Skin epidermis (tissue), 12 donors: ENCODE results near the gene MAGI1.
A peak's percentile ranks its signal among the peaks of the same experiment; 100 is the strongest.
"Not testable (repeated sequence)": the region's sequence is repeated elsewhere in the genome, so short reads cannot be mapped to it uniquely, and the experiment has no call there.

Source experiments
- H3K27ac ChIP-seq, 21 experiments: fragments of 200-600 bp; sonication (generic) in 11 of 21; one replicate each; pipeline ENCODE4 v1.5.0; 2020; ENCODE audit warnings: mild to moderate bottlenecking in 3 of 21, inconsistent platforms in 2 of 21, moderate library complexity in 2 of 21
- H3K4me3 ChIP-seq, 7 experiments: fragments of 200-600 bp; sonication (generic) in 2 of 7; one replicate each; pipeline ENCODE4 v1.5.0; 2020; ENCODE audit warnings: inconsistent platforms in 2 of 7, mild to moderate bottlenecking in 2 of 7, moderate library complexity in 1 of 7

Gene MAGI1

GRCh38 chr3:65551945-65552344 is 486.8 kb downstream of the MAGI1 start:
- Histone ChIP-seq H3K4me3 (no peak overlapping the region), H3K27ac (peak overlapping the region in 2 of 21 experiments; percentile 30 to 35)

- Histone ChIP-seq H3K4me3 (no peak overlapping the region), H3K27ac (no peak overlapping the region)
Observed at GRCh38 chr3:65550137-65550536, 488.6 kb downstream of the MAGI1 start.

- H3K27ac ChIP-seq = peak overlapping the region in 1 of 21 experiments; percentile 28
Observed at GRCh38 chr3:65549626-65549959, 489.1 kb downstream of the MAGI1 start.

GRCh38 chr3:65548848-65549625 is 489.7 kb downstream of the MAGI1 start:
- H3K27ac ChIP-seq = peak overlapping the region in 1 of 21 experiments; percentile 28
- H3K4me3 ChIP-seq = peak overlapping the region; percentile 17 to 46 (median 25)

More at GRCh38 chr3:65549626-65549959, 489.1 kb downstream of the MAGI1 start:
- peak overlapping the region in 3 of 7 experiments; percentile 25 to 46 (median 30) for H3K4me3 ChIP-seq

GRCh38 chr3:65545429-65545828 is 493.3 kb downstream of the MAGI1 start:
- no peak overlapping the region for H3K27ac ChIP-seq

GRCh38 chr3:65543391-65543790 is 495.3 kb downstream of the MAGI1 start:
- not testable (repeated sequence) for H3K27ac ChIP-seq, H3K4me3 ChIP-seq

More at GRCh38 chr3:65545429-65545828, 493.3 kb downstream of the MAGI1 start:
- H3K4me3 ChIP-seq = no peak overlapping the region

GRCh38 chr3:65540666-65541065 is 498.1 kb downstream of the MAGI1 start:
- H3K27ac ChIP-seq = no peak overlapping the region
- H3K4me3 ChIP-seq = no peak overlapping the region

GRCh38 chr3:65539616-65540015 is 499.1 kb downstream of the MAGI1 start:
- Histone ChIP-seq H3K4me3 (no peak overlapping the region), H3K27ac (no peak overlapping the region)

- no peak overlapping the region for H3K27ac ChIP-seq
Observed at GRCh38 chr3:65538101-65538500, 500.6 kb downstream of the MAGI1 start.

GRCh38 chr3:65537109-65537508 is 501.6 kb downstream of the MAGI1 start:
- no peak overlapping the region for H3K27ac ChIP-seq

More at GRCh38 chr3:65538101-65538500, 500.6 kb downstream of the MAGI1 start:
- no peak overlapping the region for H3K4me3 ChIP-seq

GRCh38 chr3:65535260-65535659 is 503.5 kb downstream of the MAGI1 start:
- no peak overlapping the region for H3K4me3 ChIP-seq
- no peak overlapping the region for H3K27ac ChIP-seq

More at GRCh38 chr3:65537109-65537508, 501.6 kb downstream of the MAGI1 start:
- no peak overlapping the region for H3K4me3 ChIP-seq

GRCh38 chr3:65534805-65535204 is 503.9 kb downstream of the MAGI1 start:
- no peak overlapping the region for H3K27ac ChIP-seq
- H3K4me3 ChIP-seq = no peak overlapping the region

- Histone ChIP-seq H3K4me3 (no peak overlapping the region), H3K27ac (no peak overlapping the region)
Observed at GRCh38 chr3:65532749-65533148, 506.0 kb downstream of the MAGI1 start.

GRCh38 chr3:65532215-65532614 is 506.5 kb downstream of the MAGI1 start:
- H3K4me3 ChIP-seq = no peak overlapping the region
- H3K27ac ChIP-seq = no peak overlapping the region

GRCh38 chr3:65531499-65531898 is 507.2 kb downstream of the MAGI1 start:
- H3K27ac ChIP-seq = no peak overlapping the region
- H3K4me3 ChIP-seq = no peak overlapping the region

GRCh38 chr3:65526656-65527055 is 512.1 kb downstream of the MAGI1 start:
- H3K4me3 ChIP-seq = no peak overlapping the region
- H3K27ac ChIP-seq = no peak overlapping the region

GRCh38 chr3:65524584-65524983 is 514.1 kb downstream of the MAGI1 start:
- H3K27ac ChIP-seq = no peak overlapping the region

GRCh38 chr3:65523878-65524277 is 514.8 kb downstream of the MAGI1 start:
- no peak overlapping the region for H3K27ac ChIP-seq
- H3K4me3 ChIP-seq = no peak overlapping the region

More at GRCh38 chr3:65524584-65524983, 514.1 kb downstream of the MAGI1 start:
- H3K4me3 ChIP-seq = no peak overlapping the region

- Histone ChIP-seq H3K4me3 (no peak overlapping the region), H3K27ac (no peak overlapping the region)
Observed at GRCh38 chr3:65521032-65521431, 517.7 kb downstream of the MAGI1 start.

GRCh38 chr3:65516998-65517397 is 521.7 kb downstream of the MAGI1 start:
- H3K4me3 ChIP-seq = no peak overlapping the region
- H3K27ac ChIP-seq = no peak overlapping the region

- H3K27ac ChIP-seq, H3K4me3 ChIP-seq: not testable (repeated sequence)
Observed at GRCh38 chr3:65514317-65514716, 524.4 kb downstream of the MAGI1 start.

- not testable (repeated sequence) for H3K4me3 ChIP-seq
Observed at GRCh38 chr3:65509423-65509794, 529.3 kb downstream of the MAGI1 start.

More at GRCh38 chr3:65509423-65509794, 529.3 kb downstream of the MAGI1 start:
- peak overlapping the region in 1 of 21 experiments; percentile 37 for H3K27ac ChIP-seq
